ENCODE data around the gene ALDH3B2.

ALDH3B2 gene

DNA sequence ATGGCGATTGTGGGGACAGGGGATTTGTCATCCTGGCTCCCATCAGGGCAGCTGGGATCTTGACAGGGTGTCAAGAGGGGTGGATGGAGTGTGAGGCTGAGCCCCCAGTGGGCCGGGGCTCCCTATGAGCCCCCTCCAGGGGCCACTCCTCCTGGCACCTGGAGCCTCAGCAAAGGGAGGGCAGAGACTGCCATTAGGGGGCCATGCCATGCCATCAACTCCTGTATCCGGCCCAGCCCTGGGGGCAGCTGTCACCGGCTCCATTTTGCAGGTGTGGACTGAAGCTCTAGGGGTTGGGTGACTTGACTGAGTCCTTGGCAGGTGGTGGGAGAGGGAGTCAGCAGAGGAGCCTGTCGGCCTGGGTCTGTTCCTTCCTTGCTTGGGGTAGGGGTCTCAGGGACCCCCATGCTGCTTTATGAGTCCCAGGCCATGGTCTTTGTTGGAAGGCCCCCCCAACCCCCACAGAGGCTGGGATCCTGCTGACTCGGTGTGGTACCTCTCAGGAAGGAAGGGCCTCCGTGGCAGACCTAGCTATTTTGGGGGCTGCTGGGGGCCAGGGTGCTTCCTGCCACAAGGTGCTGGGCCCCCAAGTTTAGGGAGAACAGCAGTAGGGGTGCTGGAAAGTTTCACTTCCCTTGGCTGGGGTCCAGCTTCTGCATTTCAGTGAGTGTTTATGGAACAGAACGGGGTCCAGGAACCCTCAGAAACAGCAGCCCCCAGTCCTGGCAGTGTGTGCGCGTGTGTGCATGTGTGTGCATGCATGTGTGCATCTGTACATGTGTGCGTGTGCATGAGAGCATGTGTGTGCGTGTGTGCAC is 25.4 kb downstream of the ALDH3B2 start:
- TF ChIP-seq, protein P1, sequence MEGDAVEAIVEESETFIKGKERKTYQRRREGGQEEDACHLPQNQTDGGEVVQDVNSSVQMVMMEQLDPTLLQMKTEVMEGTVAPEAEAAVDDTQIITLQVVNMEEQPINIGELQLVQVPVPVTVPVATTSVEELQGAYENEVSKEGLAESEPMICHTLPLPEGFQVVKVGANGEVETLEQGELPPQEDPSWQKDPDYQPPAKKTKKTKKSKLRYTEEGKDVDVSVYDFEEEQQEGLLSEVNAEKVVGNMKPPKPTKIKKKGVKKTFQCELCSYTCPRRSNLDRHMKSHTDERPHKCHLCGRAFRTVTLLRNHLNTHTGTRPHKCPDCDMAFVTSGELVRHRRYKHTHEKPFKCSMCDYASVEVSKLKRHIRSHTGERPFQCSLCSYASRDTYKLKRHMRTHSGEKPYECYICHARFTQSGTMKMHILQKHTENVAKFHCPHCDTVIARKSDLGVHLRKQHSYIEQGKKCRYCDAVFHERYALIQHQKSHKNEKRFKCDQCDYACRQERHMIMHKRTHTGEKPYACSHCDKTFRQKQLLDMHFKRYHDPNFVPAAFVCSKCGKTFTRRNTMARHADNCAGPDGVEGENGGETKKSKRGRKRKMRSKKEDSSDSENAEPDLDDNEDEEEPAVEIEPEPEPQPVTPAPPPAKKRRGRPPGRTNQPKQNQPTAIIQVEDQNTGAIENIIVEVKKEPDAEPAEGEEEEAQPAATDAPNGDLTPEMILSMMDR (IDR thresholded peaks at IDR 0.05; ENCODE audit: insufficient read depth, low read length, poor library complexity, severe bottlenecking): no peak
- TF ChIP-seq EZH2phosphoT487 (conservative IDR thresholded peaks at IDR 0.05; ENCODE audit: low read length): no peak
- Histone ChIP-seq H3K9me2 (replicated peaks; ENCODE audit: insufficient read depth, low read length) (no peaks in the 10 kb centered on the region), H3F3A (ENCODE audit: insufficient read depth) (peaks cover 57% of the 10 kb centered on the region), H3K4me2 (ENCODE audit: low read depth, low read length, poor library complexity, severe bottlenecking) (peak overlapping the region; percentile 61), H3K9me3 (ENCODE audit: insufficient read depth, low read length) (peaks cover 9% of the 10 kb centered on the region; the same call in 1 of the 2 replicates), H3K27me3 (ENCODE audit: low read length) (no peaks in the 10 kb centered on the region), H3K36me3 (ENCODE audit: low read length) (no peaks in the 10 kb centered on the region), H2AFZ (ENCODE audit: low read depth, low read length, severe bottlenecking) (no peak overlapping the region), H3K79me2 (ENCODE audit: insufficient read depth, low read length) (no peaks in the 10 kb centered on the region), H3K27ac (ENCODE audit: low read depth, low read length) (peak overlapping the region; percentile 97), H3K9ac (ENCODE audit: low read length) (peak overlapping the region; percentile 59), H4K20me1 (ENCODE audit: low read depth, low read length) (no peaks in the 10 kb centered on the region), H3K4me3 (ENCODE audit: insufficient read depth, low read length, poor library complexity, severe bottlenecking) (peak overlapping the region; percentile 1)

DNA sequence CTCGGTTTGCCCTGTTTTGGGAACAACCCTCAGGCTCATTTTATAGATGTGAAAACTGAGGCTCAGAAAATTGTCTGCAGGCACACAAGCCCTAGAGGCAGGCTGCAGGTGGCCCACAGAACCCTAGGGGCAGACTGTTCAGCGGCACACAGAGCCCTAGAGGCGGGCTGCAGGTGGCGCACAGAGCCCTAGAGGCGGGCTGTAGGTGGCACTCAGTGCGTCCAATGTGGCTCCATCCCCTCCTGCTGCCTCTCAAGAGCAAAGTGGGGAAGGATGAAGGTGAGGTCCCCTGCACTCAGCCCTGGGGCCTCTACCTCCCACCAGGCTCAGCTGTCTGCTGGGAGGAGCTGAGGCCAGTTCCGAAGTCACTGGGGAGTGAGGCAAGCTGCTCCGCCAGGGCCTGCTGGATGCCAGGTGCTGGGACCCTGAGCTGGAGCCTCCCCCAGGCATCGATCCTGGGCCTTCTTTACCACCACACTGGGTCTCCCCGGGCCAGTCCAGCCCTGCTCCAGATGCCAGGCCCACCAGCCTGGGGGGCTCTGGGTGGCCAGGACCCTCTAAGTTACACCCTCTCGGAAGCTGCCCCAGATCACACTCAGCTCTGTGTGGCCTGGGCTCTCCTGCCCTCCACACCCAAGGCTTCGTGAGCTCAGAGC is 26.2 kb downstream of the ALDH3B2 start:
- Histone ChIP-seq H3K27me3 (ENCODE audit: low read length) (no peaks in the 10 kb centered on the region), H3K27ac (ENCODE audit: low read depth, low read length) (peak overlapping the region; percentile 97), H3K36me3 (ENCODE audit: low read length) (no peaks in the 10 kb centered on the region), H3K79me2 (ENCODE audit: insufficient read depth, low read length) (no peaks in the 10 kb centered on the region), H2AFZ (ENCODE audit: low read depth, low read length, severe bottlenecking) (no peak overlapping the region), H3F3A (ENCODE audit: insufficient read depth) (peaks cover 57% of the 10 kb centered on the region), H3K9ac (ENCODE audit: low read length) (peak overlapping the region; percentile 59), H3K4me3 (ENCODE audit: insufficient read depth, low read length, poor library complexity, severe bottlenecking) (no peak overlapping the region), H3K9me3 (ENCODE audit: insufficient read depth, low read length) (peaks cover 10% of the 10 kb centered on the region; the same call in 1 of the 2 replicates), H3K4me2 (ENCODE audit: low read depth, low read length, poor library complexity, severe bottlenecking) (peak overlapping the region; percentile 61), H4K20me1 (ENCODE audit: low read depth, low read length) (no peaks in the 10 kb centered on the region), H3K9me2 (replicated peaks; ENCODE audit: insufficient read depth, low read length) (no peaks in the 10 kb centered on the region)
- TF ChIP-seq, protein P1 (IDR thresholded peaks at IDR 0.05; ENCODE audit: insufficient read depth, low read length, poor library complexity, severe bottlenecking): peak; percentile 70
- no peak for TF ChIP-seq EZH2phosphoT487 (conservative IDR thresholded peaks at IDR 0.05; ENCODE audit: low read length)

DNA sequence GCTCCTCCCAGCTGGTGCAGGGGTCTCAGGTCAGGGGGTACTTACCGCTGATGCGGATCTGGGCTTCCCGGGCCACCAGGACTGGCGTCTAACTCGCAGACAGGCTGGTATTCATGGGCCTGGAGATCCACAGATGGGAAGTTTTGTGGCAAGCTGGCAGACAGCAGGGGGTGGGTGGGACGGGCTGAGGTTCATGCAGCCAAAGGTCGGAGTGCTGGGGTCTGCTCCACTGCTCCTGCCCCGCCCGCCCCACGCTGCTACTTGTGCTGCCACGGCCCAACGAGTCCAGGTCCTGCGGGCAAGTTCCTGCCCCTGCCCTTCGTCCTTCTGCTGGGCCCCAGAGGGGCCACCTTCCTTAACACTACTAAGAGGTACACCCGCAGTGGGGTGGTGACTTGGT is 27.0 kb downstream of the ALDH3B2 start:
- Histone ChIP-seq H3K4me2 (ENCODE audit: low read depth, low read length, poor library complexity, severe bottlenecking) (peak overlapping the region; percentile 61), H3K4me3 (ENCODE audit: insufficient read depth, low read length, poor library complexity, severe bottlenecking) (no peak overlapping the region), H3K79me2 (ENCODE audit: insufficient read depth, low read length) (no peaks in the 10 kb centered on the region), H3K27me3 (ENCODE audit: low read length) (no peaks in the 10 kb centered on the region), H3K36me3 (ENCODE audit: low read length) (no peaks in the 10 kb centered on the region), H3K9me3 (ENCODE audit: insufficient read depth, low read length) (peaks cover 10% of the 10 kb centered on the region; the same call in 1 of the 2 replicates), H3K27ac (ENCODE audit: low read depth, low read length) (peak overlapping the region; percentile 97), H2AFZ (ENCODE audit: low read depth, low read length, severe bottlenecking) (no peak overlapping the region), H3K9ac (ENCODE audit: low read length) (peak overlapping the region; percentile 59), H3K9me2 (replicated peaks; ENCODE audit: insufficient read depth, low read length) (no peaks in the 10 kb centered on the region), H3F3A (ENCODE audit: insufficient read depth) (peaks cover 49% of the 10 kb centered on the region), H4K20me1 (ENCODE audit: low read depth, low read length) (no peaks in the 10 kb centered on the region)
- TF ChIP-seq, protein P1 (IDR thresholded peaks at IDR 0.05; ENCODE audit: insufficient read depth, low read length, poor library complexity, severe bottlenecking): no peak
- no peak for TF ChIP-seq EZH2phosphoT487 (conservative IDR thresholded peaks at IDR 0.05; ENCODE audit: low read length)
